Gastrocnemius medialis (tissue), 4 donors: ENCODE measurements around the gene DNAJC11.

ENCODE experiments used
- CTCF ChIP-seq, 5 experiments: fragments of 450-650 bp in 3 of 5; fragments of 200-600 bp in 2 of 5; sonication (generic) in 2 of 5; IDR thresholded peaks in 4 of 5; conservative IDR thresholded peaks in 1 of 5; 1 replicate in 4 of 5; 2 replicates in 1 of 5; pipeline ENCODE4 v1.5.1; 2016 to 2019; ENCODE audit warnings: antibody characterized with exemption in 5 of 5, mild to moderate bottlenecking in 3 of 5, moderate library complexity in 3 of 5
- POLR2A ChIP-seq, 2 donors: fragments of 450-650 bp; IDR thresholded peaks; one replicate each; pipeline ENCODE4 v1.6.1; 2017; ENCODE audit warnings: antibody characterized with exemption in 2 of 2, mild to moderate bottlenecking in 2 of 2, moderate library complexity in 2 of 2

- TF ChIP-seq CTCF (IDR thresholded peaks at IDR 0.05 in 4 of 5, conservative IDR thresholded peaks at IDR 0.05 in 1 of 5) (no peak), POLR2A (IDR thresholded peaks at IDR 0.05) (no peak)
These were observed 72.6 kb downstream of the DNAJC11 start for GRCh38 chr1:6628971-6629479.
